ENCODE measurements around the gene SOCS7.
"Not testable (repeated sequence)": the region's sequence is repeated elsewhere in the genome, so short reads cannot be mapped to it uniquely, and the experiment has no call there.

Gene SOCS7

DNA sequence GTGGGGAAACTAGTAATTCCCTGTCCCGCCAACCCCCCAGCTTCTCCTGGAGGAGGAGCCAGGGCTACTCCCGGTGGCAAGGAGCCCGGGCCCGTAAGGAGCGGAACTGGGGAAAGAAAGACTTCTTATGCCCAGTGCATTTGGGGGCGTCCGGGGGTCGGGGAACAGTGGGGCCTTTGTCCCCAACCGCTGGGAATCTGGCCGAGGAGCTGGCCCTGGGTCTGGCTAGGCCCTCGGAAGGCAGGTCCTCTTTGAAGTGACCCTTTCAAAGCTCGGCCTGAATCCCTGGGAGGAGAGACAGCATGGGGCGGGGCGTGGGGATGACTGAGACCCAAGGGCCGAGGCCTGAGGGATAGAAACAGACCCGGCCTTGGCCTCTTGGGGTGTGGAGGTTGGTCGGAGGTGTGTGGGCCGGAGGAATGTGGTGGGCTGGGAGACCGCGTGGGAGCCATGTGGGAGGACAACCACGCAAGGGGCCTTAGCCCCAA is 82.6 kb downstream of the SOCS7 start:
- Histone ChIP-seq H3K27me3 (ENCODE audit: insufficient read depth, insufficient read length) (no peaks in the 10 kb centered on the region), H3K9ac (ENCODE audit: insufficient read length, low read depth) (peak overlapping the region; percentile 34), H3K9me3 (ENCODE audit: insufficient read depth, low read length) (no peaks in the 10 kb centered on the region), H3K4me1 (ENCODE audit: insufficient read depth, insufficient read length) (peaks cover 9% of the 10 kb centered on the region), H3K36me3 (ENCODE audit: insufficient read depth, insufficient read length, low read length) (peaks cover 26% of the 10 kb centered on the region), H3K4me3 (ENCODE audit: insufficient read length, low read depth) (no peak overlapping the region)
- no peak for DNase-seq (ENCODE audit: low read depth, low spot score)
- no peak for TF ChIP-seq ZNF274 (IDR thresholded peaks at IDR 0.05; ENCODE audit: low read depth, low read length)
- TF ChIP-seq YY1 (IDR thresholded peaks at IDR 0.05; ENCODE audit: insufficient read depth, insufficient read length), result no peak
- TF ChIP-seq SUZ12 (IDR thresholded peaks at IDR 0.05; ENCODE audit: extremely low read depth, insufficient read depth, insufficient read length), result no peak

DNA sequence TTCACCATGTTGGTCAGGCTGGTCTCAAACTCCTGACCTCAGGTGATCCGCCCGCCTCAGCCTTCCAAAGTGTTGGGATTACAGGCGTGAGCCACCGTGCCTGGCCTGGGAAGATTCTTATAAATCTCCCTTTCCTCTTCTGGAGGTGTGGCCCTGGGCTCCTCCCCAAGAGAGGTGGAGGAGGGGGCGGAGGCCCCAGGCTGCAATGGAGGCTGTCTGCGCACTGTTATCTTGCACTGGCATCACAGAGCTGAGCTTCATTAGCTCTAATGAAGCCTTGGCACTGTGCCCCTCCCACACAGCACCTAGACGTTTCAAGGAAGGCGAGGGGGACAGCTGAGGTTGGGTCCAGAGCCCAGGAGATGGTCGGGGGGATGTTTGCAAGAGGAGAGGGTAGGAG is 84.2 kb downstream of the SOCS7 start:
- H3K36me3 ChIP-seq (ENCODE audit: insufficient read depth, insufficient read length, low read length), result peaks cover 30% of the 10 kb centered on the region
- H3K9me3 ChIP-seq (ENCODE audit: insufficient read depth, low read length), result no peaks in the 10 kb centered on the region
- peaks cover 8% of the 10 kb centered on the region for H3K4me1 ChIP-seq (ENCODE audit: insufficient read depth, insufficient read length)

DNA sequence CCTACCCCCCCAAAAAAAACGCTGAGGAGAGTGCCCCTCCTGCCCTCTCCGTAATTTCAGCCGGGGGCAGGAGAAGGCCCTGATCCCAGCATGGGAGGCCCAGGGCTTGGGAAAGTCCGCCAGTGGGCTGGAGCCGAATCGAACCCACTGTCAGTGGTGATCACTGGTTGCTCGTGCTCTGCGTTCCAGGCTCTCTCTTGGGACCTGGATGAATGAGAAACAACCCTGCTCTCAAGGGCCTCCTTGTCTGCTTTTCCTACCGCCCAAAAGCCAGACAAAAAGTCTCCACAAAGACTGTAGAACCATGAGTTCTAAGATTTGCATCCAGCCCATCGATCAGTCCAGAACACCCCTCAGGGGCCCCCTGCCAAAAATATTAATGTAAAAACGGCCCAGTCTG is 84.7 kb downstream of the SOCS7 start:
- no peak for DNase-seq (ENCODE audit: low read depth, low spot score)
- H3K4me1 ChIP-seq (ENCODE audit: insufficient read depth, insufficient read length), result peaks cover 7% of the 10 kb centered on the region
- H3K27me3 ChIP-seq (ENCODE audit: insufficient read depth, insufficient read length), result no peaks in the 10 kb centered on the region
- H3K9ac ChIP-seq (ENCODE audit: insufficient read length, low read depth), result no peak overlapping the region
- no peak for TF ChIP-seq YY1 (IDR thresholded peaks at IDR 0.05; ENCODE audit: insufficient read depth, insufficient read length)
- TF ChIP-seq ZNF274 (IDR thresholded peaks at IDR 0.05; ENCODE audit: low read depth, low read length), result no peak
- no peak for TF ChIP-seq SUZ12 (IDR thresholded peaks at IDR 0.05; ENCODE audit: extremely low read depth, insufficient read depth, insufficient read length)
- H3K9me3 ChIP-seq (ENCODE audit: insufficient read depth, low read length), result no peaks in the 10 kb centered on the region
- H3K36me3 ChIP-seq (ENCODE audit: insufficient read depth, insufficient read length, low read length), result peaks cover 24% of the 10 kb centered on the region
- no peak overlapping the region for H3K4me3 ChIP-seq (ENCODE audit: insufficient read length, low read depth)

More for the DNA sequence above, 84.2 kb downstream of the SOCS7 start:
- no peak overlapping the region for H3K9ac ChIP-seq (ENCODE audit: insufficient read length, low read depth)
- no peak overlapping the region for H3K4me3 ChIP-seq (ENCODE audit: insufficient read length, low read depth)
- no peak for DNase-seq (ENCODE audit: low read depth, low spot score)
- TF ChIP-seq YY1 (IDR thresholded peaks at IDR 0.05; ENCODE audit: insufficient read depth, insufficient read length) (no peak), ZNF274 (IDR thresholded peaks at IDR 0.05; ENCODE audit: low read depth, low read length) (no peak), SUZ12 (IDR thresholded peaks at IDR 0.05; ENCODE audit: extremely low read depth, insufficient read depth, insufficient read length) (no peak)
- H3K27me3 ChIP-seq (ENCODE audit: insufficient read depth, insufficient read length), result no peaks in the 10 kb centered on the region

DNA sequence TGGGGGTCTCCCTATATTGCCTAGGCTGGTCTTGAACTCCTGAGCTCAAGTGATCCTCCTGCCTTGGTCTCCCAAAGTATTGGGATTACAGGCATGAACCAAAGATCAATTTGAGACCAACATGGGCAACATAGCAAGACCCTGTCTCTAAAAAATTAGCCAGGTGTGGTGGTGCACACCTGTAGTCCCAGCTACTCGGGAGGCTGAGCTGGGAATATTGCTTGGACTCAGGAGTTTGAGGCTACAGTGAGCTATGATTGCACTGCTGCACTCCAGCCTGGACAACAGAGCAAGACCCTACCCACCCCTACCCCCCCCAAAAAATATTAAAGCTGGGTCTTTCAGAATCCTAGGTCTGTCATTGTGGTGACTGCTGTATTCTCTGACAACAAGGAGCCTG is 85.7 kb downstream of the SOCS7 start:
- H3K4me3 ChIP-seq (ENCODE audit: insufficient read length, low read depth); H3K9ac ChIP-seq (ENCODE audit: insufficient read length, low read depth); H3K27me3 ChIP-seq (ENCODE audit: insufficient read depth, insufficient read length); H3K9me3 ChIP-seq (ENCODE audit: insufficient read depth, low read length); DNase-seq (ENCODE audit: low read depth, low spot score); H3K4me1 ChIP-seq (ENCODE audit: insufficient read depth, insufficient read length): not testable (repeated sequence)
- peaks cover 17% of the 10 kb centered on the region for H3K36me3 ChIP-seq (ENCODE audit: insufficient read depth, insufficient read length, low read length)

DNA sequence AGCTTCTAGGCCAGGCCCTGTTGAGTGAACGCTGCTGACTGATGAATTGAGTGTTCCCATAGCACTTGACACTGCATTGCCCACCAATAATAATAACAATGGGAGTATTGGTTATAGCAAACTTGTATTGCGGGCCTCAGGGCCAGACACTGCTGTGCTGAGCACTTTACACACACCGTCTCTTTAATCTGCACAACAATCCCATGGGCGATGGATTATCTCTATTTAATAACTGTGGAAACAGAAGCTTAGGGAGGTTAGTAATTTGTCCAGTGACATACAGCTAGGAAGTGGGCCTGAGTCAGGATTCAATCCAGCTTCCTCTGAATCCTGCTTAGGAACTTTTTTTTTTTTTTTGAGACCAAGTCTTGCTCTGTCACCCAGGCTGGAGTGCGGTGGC is 87.8 kb downstream of the SOCS7 start:
- DNase-seq (ENCODE audit: low read depth, low spot score), result no peak
- Histone ChIP-seq H3K4me3 (ENCODE audit: insufficient read length, low read depth) (no peak overlapping the region), H3K27me3 (ENCODE audit: insufficient read depth, insufficient read length) (no peaks in the 10 kb centered on the region), H3K9ac (ENCODE audit: insufficient read length, low read depth) (no peak overlapping the region), H3K4me1 (ENCODE audit: insufficient read depth, insufficient read length) (peaks cover 16% of the 10 kb centered on the region), H3K9me3 (ENCODE audit: insufficient read depth, low read length) (no peaks in the 10 kb centered on the region), H3K36me3 (ENCODE audit: insufficient read depth, insufficient read length, low read length) (peaks cover 17% of the 10 kb centered on the region)
- no peak for TF ChIP-seq YY1 (IDR thresholded peaks at IDR 0.05; ENCODE audit: insufficient read depth, insufficient read length)

DNA sequence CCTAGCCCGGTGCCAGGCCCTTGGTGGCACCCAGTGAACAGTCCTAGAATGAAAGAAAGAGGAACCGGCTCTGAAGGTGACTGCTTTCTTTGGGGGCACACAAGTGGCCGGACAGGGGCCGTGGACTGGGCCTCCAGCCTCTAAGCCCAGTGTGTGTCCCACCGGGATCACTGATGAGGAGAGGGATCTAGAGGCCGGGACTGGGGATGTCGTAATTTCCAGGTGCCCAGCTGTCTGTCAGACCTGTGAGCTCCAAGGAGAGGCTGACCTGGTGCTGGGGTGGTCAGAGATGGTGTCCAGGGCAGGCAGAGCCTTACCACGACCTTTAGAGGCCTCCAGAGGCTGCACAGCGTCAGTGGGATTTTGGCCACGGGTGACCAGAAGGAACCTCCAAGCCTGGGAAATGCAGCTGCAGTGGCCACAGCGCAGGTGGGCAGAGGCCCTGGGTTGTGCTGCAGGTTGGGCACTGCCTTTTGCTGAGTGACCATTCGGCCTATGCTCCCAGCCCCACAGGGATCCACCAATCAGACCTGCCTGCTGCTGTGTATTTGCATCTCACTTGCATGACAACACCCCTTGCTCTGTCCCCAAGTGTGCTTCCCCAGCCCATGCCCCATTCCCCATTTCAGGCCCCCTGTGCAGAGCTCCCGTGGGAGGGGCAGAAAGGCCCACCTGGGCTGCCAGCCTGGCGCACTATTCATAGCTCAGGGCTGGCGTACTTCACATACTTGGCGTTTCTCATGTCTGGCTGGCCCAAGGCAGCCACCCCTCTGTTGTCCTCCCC is 89.2 kb downstream of the SOCS7 start:
- Histone ChIP-seq H3K27me3 (ENCODE audit: insufficient read depth, insufficient read length) (no peaks in the 10 kb centered on the region), H3K9ac (ENCODE audit: insufficient read length, low read depth) (no peak overlapping the region), H3K4me1 (ENCODE audit: insufficient read depth, insufficient read length) (peaks cover 18% of the 10 kb centered on the region), H3K36me3 (ENCODE audit: insufficient read depth, insufficient read length, low read length) (peaks cover 21% of the 10 kb centered on the region), H3K9me3 (ENCODE audit: insufficient read depth, low read length) (no peaks in the 10 kb centered on the region), H3K4me3 (ENCODE audit: insufficient read length, low read depth) (no peak overlapping the region)
- no peak for TF ChIP-seq YY1 (IDR thresholded peaks at IDR 0.05; ENCODE audit: insufficient read depth, insufficient read length)
- no peak for TF ChIP-seq SUZ12 (IDR thresholded peaks at IDR 0.05; ENCODE audit: extremely low read depth, insufficient read depth, insufficient read length)
- no peak for TF ChIP-seq ZNF274 (IDR thresholded peaks at IDR 0.05; ENCODE audit: low read depth, low read length)
- peak; percentile 36 for DNase-seq (ENCODE audit: low read depth, low spot score)

DNA sequence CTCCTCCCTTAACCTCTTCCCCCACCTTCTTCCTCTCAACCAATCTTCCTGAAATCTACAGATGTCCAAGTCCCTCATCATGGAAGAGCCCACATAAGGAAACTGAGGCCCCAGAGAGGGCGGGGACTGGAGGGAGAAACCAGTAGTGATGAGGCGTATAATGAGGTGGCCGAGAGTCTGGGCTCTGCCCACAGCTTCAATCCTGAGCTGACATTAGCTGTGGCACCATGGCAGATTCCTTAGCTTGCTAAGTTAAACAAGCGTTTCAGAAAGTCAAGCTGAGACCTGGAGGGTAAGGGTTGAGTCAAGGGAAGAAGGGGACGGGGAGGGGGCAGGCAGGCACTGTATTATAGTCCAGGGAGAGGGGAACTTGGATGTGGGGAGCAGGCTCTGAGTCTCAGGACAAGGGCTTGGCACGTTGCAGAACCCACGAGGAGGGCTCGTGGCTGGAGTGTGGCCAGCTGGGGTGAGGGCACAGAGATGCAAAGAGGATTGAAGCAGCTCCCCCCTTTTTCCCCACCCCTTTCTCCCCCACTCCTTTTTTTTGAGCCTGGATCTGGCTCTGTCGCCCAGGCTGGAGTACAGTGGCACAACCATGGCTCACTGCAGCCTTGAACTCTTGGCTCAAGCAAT is 89.9 kb downstream of the SOCS7 start:
- no peak for DNase-seq (ENCODE audit: low read depth, low spot score)
- Histone ChIP-seq H3K36me3 (ENCODE audit: insufficient read depth, insufficient read length, low read length) (peaks cover 19% of the 10 kb centered on the region), H3K4me3 (ENCODE audit: insufficient read length, low read depth) (no peak overlapping the region), H3K9ac (ENCODE audit: insufficient read length, low read depth) (no peak overlapping the region), H3K9me3 (ENCODE audit: insufficient read depth, low read length) (no peaks in the 10 kb centered on the region), H3K27me3 (ENCODE audit: insufficient read depth, insufficient read length) (no peaks in the 10 kb centered on the region), H3K4me1 (ENCODE audit: insufficient read depth, insufficient read length) (peaks cover 18% of the 10 kb centered on the region)
- TF ChIP-seq YY1 (IDR thresholded peaks at IDR 0.05; ENCODE audit: insufficient read depth, insufficient read length) (no peak), ZNF274 (IDR thresholded peaks at IDR 0.05; ENCODE audit: low read depth, low read length) (no peak), SUZ12 (IDR thresholded peaks at IDR 0.05; ENCODE audit: extremely low read depth, insufficient read depth, insufficient read length) (no peak)

All from NT2/D1 (cell line).